GM12801 (cell line): ENCODE data around the gene MYCBPAP.

Experiments
- CTCF ChIP-seq: IDR thresholded peaks from one replicate; pipeline ENCODE4 v1.5.1; 2011; ENCODE audit warnings: control low read depth; ENCODE audit not compliant: insufficient read length; ENCODE audit errors: extremely low read depth

Gene MYCBPAP

GRCh38 chr17:50562242-50563091 lies 54.2 kb downstream of the MYCBPAP start:
- no peak for TF ChIP-seq CTCF

GRCh38 chr17:50563092-50563511 lies 54.9 kb downstream of the MYCBPAP start:
- TF ChIP-seq CTCF, result no peak

DNA sequence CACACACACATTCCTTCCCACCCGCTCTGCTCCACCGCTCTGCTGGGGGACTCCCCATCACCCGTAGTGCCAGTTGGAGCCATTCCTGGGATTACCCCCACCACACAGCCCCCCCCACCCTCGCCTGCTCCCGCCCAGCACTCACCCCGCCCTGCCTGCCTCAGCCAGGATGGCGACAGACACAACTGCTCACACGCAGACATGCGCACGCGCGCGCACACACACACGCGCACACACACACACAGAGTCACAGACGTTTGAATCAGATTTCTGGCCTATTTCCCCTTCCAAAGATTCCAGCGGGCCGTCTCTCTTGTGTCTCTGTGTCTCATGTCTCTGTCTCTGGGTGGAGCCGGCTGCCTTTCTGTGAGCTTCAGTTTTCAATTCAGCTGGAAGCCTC lies 56.7 kb downstream of the MYCBPAP start:
- no peak for TF ChIP-seq CTCF

DNA sequence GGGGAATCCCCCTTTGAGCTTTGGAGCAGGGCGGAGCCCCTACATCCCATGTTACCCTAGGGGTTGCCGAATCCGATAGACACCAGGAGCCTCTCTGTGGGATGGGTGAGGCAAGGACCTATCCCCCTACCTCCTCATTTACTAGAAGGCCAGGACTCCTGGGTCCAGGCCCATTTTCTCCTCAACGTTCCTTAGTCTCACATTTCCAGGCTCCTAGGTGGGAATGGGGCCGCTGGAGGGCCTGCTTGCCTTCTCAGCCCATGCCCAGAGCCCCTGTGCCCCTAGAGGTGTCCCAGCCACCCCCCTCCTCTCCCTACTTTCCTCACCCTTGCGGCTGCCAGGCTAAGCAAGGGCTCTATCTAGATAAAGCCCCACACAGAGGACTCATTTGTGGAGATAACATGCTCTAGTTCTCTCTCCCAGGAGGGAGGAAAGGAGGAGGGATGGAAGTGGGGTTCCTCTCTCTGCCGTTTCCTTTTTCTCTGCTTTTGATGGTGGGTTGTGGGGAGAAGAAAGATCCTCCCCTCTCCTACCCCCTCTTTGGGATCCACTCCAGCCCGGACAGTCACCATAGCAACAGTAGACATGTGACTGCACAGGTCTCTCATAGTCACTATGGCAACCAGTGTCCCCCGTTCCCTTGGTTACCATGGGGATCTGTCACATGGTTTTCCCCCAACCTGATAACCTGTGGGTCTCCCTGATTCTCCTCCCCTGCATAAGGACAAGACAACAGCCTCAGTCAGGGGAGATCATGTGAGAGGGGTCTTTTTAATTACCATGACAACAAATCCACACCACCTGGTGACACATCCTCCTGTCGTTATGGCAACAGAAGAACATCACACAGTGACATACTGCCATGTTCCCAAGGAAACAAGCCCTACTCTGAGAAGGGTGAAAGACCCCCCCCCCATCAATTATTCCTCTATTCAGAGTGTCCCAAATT lies 57.4 kb downstream of the MYCBPAP start:
- TF ChIP-seq CTCF, result no peak

GRCh38 chr17:50566886-50567285 lies 58.6 kb downstream of the MYCBPAP start:
- TF ChIP-seq CTCF, result no peak

- TF ChIP-seq CTCF, result no peak
Observed at GRCh38 chr17:50568659-50569058, 60.4 kb downstream of the MYCBPAP start.

GRCh38 chr17:50569592-50569991 lies 61.4 kb downstream of the MYCBPAP start:
- TF ChIP-seq CTCF, result no peak
